Glutamatergic neuron (in vitro differentiated cells): ENCODE measurements around the gene SOX1. TPM values are rescaled to one million over a fixed set of nuclear protein-coding genes. Genes with fewer than 3 reads are reported as not detected.

Source experiments
- DNase-seq: peaks from one replicate; pipeline ENCODE4 v3.0.0; 2022
- H3K27ac Mint-ChIP-seq: one replicate; pipeline ENCODE4 v1.8.0; 2020; ENCODE audit warnings: mild to moderate bottlenecking, mixed read lengths, inconsistent platforms; ENCODE audit not compliant: unreplicated experiment
- H3K27me3 Mint-ChIP-seq: one replicate; pipeline ENCODE4 v1.8.0; 2020; ENCODE audit warnings: mild to moderate bottlenecking, moderate library complexity, mixed read lengths, inconsistent platforms; ENCODE audit not compliant: unreplicated experiment
- H3K36me3 Mint-ChIP-seq: one replicate; pipeline ENCODE4 v1.8.0; 2020; ENCODE audit warnings: mild to moderate bottlenecking, mixed read lengths, inconsistent platforms; ENCODE audit not compliant: unreplicated experiment
- H3K4me1 Mint-ChIP-seq: one replicate; pipeline ENCODE4 v1.8.0; 2020; ENCODE audit warnings: mild to moderate bottlenecking, low read depth, mixed read lengths, inconsistent platforms; ENCODE audit not compliant: unreplicated experiment
- H3K4me3 Mint-ChIP-seq: one replicate; pipeline ENCODE4 v1.8.0; 2020; ENCODE audit warnings: mild to moderate bottlenecking, mixed read lengths, inconsistent platforms; ENCODE audit not compliant: unreplicated experiment
- H3K9me3 Mint-ChIP-seq: one replicate; pipeline ENCODE4 v1.8.0; 2020; ENCODE audit warnings: mild to moderate bottlenecking, moderate library complexity, mixed read lengths, inconsistent platforms; ENCODE audit not compliant: unreplicated experiment
- CTCF ChIP-seq: fragments of 200-600 bp; sonication (generic); IDR thresholded peaks from one replicate; pipeline ENCODE4 v1.5.0; 2021; ENCODE audit not compliant: partially characterized antibody, unreplicated experiment
- total RNA-seq: library from RNA; stranded (reverse); fragmentation: NEBNext Ultra II Directional; extraction: Animal tissue kit (Norgen Biotek cat#: 25700); gene quantifications from one replicate; pipeline ENCODE4 v1.2.1, GENCODE V29; 2021; ENCODE audit not compliant: unreplicated experiment

SOX1 gene
- total RNA-seq, 1 donor from 2014 or later = 0.76 TPM

- Mint-ChIP-seq H3K27ac (no peak overlapping the region), H3K36me3 (peaks cover 5% of the 10 kb centered on the region), H3K4me1 (peaks cover 11% of the 10 kb centered on the region), H3K4me3 (no peak overlapping the region), H3K9me3 (no peaks in the 10 kb centered on the region), H3K27me3 (peaks cover 15% of the 10 kb centered on the region)
- no peak for DNase-seq
- TF ChIP-seq CTCF = no peak
Observed at GRCh38 chr13:112101360-112101930, 34.5 kb downstream of the SOX1 start.

- peaks cover 17% of the 10 kb centered on the region for H3K4me1 Mint-ChIP-seq
Observed at GRCh38 chr13:112102243-112102642, 35.3 kb downstream of the SOX1 start.

GRCh38 chr13:112103260-112103838, 36.4 kb downstream of the SOX1 start:
- H3K27me3 Mint-ChIP-seq = peaks cover 19% of the 10 kb centered on the region
- peaks cover 17% of the 10 kb centered on the region for H3K4me1 Mint-ChIP-seq
- H3K36me3 Mint-ChIP-seq = peaks cover under 1% of the 10 kb centered on the region
- H3K27ac Mint-ChIP-seq = no peak overlapping the region
- H3K4me3 Mint-ChIP-seq = no peak overlapping the region
- no peaks in the 10 kb centered on the region for H3K9me3 Mint-ChIP-seq
- no peak for DNase-seq
- no peak for TF ChIP-seq CTCF

More at GRCh38 chr13:112102243-112102642, 35.3 kb downstream of the SOX1 start:
- Mint-ChIP-seq H3K36me3 (no peaks in the 10 kb centered on the region), H3K27ac (no peak overlapping the region), H3K27me3 (peaks cover 20% of the 10 kb centered on the region), H3K4me3 (peak overlapping the region; percentile 10), H3K9me3 (no peaks in the 10 kb centered on the region)
- no peak for DNase-seq
- TF ChIP-seq CTCF = no peak

- H3K27me3 Mint-ChIP-seq = peaks cover 20% of the 10 kb centered on the region
- peaks cover 20% of the 10 kb centered on the region for H3K4me1 Mint-ChIP-seq
- no peak overlapping the region for H3K4me3 Mint-ChIP-seq
- H3K27ac Mint-ChIP-seq = no peak overlapping the region
- no peak for TF ChIP-seq CTCF
- no peak for DNase-seq
- H3K36me3 Mint-ChIP-seq = peaks cover 5% of the 10 kb centered on the region
- peaks cover 2% of the 10 kb centered on the region for H3K9me3 Mint-ChIP-seq
Observed at GRCh38 chr13:112103961-112104880, 37.3 kb downstream of the SOX1 start.
